ENCODE data around the gene SMCR8.

DNA sequence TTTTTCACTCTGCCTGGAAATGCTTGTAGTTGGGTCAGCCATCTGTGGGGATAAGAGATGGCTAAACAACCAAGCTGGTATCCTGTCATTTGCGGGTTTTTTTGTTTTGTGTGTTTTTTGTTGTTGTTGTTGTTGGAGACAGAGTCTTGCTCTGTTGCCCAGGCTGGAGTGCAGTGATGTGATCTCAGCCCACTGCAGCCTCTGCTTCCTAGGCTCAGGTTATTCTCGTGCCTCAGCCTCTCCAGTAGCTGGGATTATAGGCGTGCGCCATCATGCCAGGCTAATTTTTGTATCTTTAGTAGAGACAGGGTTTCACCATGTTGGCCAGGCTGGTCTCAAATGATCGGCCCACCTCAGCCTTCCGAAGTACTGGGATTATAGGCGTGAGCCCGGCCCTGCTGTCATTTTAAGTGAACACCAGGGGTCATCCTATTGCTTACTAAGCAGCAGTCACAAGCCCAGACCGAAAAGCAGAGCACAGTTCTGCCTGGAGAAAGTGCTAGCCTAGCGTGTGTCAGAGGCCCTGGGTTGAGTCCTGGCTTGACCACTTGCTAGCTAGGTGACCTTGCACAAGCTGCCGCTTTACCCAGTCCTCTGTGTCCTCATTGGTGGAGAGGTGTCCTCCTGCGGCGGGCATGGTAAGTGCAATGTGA is 4.6 kb downstream of the SMCR8 start:
- TF ChIP-seq, protein P1, sequence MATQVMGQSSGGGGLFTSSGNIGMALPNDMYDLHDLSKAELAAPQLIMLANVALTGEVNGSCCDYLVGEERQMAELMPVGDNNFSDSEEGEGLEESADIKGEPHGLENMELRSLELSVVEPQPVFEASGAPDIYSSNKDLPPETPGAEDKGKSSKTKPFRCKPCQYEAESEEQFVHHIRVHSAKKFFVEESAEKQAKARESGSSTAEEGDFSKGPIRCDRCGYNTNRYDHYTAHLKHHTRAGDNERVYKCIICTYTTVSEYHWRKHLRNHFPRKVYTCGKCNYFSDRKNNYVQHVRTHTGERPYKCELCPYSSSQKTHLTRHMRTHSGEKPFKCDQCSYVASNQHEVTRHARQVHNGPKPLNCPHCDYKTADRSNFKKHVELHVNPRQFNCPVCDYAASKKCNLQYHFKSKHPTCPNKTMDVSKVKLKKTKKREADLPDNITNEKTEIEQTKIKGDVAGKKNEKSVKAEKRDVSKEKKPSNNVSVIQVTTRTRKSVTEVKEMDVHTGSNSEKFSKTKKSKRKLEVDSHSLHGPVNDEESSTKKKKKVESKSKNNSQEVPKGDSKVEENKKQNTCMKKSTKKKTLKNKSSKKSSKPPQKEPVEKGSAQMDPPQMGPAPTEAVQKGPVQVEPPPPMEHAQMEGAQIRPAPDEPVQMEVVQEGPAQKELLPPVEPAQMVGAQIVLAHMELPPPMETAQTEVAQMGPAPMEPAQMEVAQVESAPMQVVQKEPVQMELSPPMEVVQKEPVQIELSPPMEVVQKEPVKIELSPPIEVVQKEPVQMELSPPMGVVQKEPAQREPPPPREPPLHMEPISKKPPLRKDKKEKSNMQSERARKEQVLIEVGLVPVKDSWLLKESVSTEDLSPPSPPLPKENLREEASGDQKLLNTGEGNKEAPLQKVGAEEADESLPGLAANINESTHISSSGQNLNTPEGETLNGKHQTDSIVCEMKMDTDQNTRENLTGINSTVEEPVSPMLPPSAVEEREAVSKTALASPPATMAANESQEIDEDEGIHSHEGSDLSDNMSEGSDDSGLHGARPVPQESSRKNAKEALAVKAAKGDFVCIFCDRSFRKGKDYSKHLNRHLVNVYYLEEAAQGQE (IDR thresholded peaks at IDR 0.05; ENCODE audit: insufficient replicate concordance, low read depth), result no peak
- TF ChIP-seq, protein P2, sequence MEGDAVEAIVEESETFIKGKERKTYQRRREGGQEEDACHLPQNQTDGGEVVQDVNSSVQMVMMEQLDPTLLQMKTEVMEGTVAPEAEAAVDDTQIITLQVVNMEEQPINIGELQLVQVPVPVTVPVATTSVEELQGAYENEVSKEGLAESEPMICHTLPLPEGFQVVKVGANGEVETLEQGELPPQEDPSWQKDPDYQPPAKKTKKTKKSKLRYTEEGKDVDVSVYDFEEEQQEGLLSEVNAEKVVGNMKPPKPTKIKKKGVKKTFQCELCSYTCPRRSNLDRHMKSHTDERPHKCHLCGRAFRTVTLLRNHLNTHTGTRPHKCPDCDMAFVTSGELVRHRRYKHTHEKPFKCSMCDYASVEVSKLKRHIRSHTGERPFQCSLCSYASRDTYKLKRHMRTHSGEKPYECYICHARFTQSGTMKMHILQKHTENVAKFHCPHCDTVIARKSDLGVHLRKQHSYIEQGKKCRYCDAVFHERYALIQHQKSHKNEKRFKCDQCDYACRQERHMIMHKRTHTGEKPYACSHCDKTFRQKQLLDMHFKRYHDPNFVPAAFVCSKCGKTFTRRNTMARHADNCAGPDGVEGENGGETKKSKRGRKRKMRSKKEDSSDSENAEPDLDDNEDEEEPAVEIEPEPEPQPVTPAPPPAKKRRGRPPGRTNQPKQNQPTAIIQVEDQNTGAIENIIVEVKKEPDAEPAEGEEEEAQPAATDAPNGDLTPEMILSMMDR (IDR thresholded peaks at IDR 0.05; ENCODE audit: insufficient read depth, low read length), result no peak

Data from HL-60 (cell line).